HepG2 (cell line): Measurements from ENCODE around the gene CCM2L. TPM values are rescaled to one million over a fixed set of nuclear protein-coding genes. Genes with fewer than 3 reads are reported as not detected.

Source experiments
- ATAC-seq: fragments of 200-7000 bp; cut with Tn5 transposase; 3 replicates; pipeline ENCODE4 v1.9.1; 2020; ENCODE audit warnings: mild to moderate bottlenecking, moderate library complexity
- BruUV-seq: library from RNA; stranded (reverse); fragments of 400-500 nt; replicated peaks from 2 replicates; lab custom pipeline; 2021; lab: Mats Ljungman, UMichigan
- CTCF ChIA-PET: fragments of 300-600 bp; formaldehyde crosslinking; extraction: SDS; loops from one replicate; lab custom pipeline; 2021; ENCODE audit warnings: low total read pairs, inconsistent platforms, low intra/inter-chr PET ratio; lab: Yijun Ruan, JAX
- POLR2A ChIA-PET: fragments of 350-600 bp; sonication (Branson Sonifier 250); formaldehyde crosslinking; loops from one replicate; lab custom pipeline; 2020; ENCODE audit warnings: antibody characterized with exemption, inconsistent platforms; lab: Yijun Ruan, JAX
- DNase-seq: peaks from one replicate; pipeline ENCODE4 v3.0.0-alpha.2; 2015; ENCODE audit warnings: low spot score
- FAIRE-seq: peaks from 3 replicates; lab custom pipeline; 2011; peaks lifted over from hg19 to GRCh38; lab: Jason Lieb, UNC
- H2AFZ ChIP-seq: one replicate; pipeline ENCODE4 v1.6.1; 2011; ENCODE audit warnings: low read length, inconsistent platforms
- H3K27ac ChIP-seq: fragments of 300-600 bp; 3 replicates; pipeline ENCODE4 v1.8.0; 2011; ENCODE audit warnings: mixed run types, mild to moderate bottlenecking, mixed read lengths, low read length, inconsistent platforms; ENCODE audit not compliant: insufficient read depth; ENCODE audit errors: extremely low read length
- H3K27me3 ChIP-seq, 2 experiments: fragments of 200-600 bp in 1 of 2; 2 replicates in 1 of 2; 3 replicates in 1 of 2; pipeline versions ENCODE4 v1.6.0 to v1.8.0; 2011; ENCODE audit warnings: low read length in 2 of 2, mild to moderate bottlenecking in 2 of 2, moderate library complexity in 2 of 2, inconsistent platforms in 1 of 2; ENCODE audit not compliant: insufficient read depth in 2 of 2, control insufficient read depth in 1 of 2
- H3K36me3 ChIP-seq, 2 experiments: fragments of 200-600 bp in 1 of 2; replicated peaks in 1 of 2; 2 replicates in 1 of 2; 3 replicates in 1 of 2; pipeline versions ENCODE4 v1.5.1 to v1.8.0; 2011; ENCODE audit warnings: low read length in 2 of 2, inconsistent platforms in 1 of 2; ENCODE audit not compliant: insufficient read depth in 2 of 2, control insufficient read depth in 1 of 2
- H3K4me1 ChIP-seq: 2 replicates; pipeline ENCODE4 v1.5.1; 2012; ENCODE audit warnings: low read length, inconsistent platforms; ENCODE audit not compliant: insufficient read depth
- H3K4me2 ChIP-seq: 2 replicates; pipeline ENCODE4 v1.6.0; 2011; ENCODE audit warnings: low read depth, low read length, inconsistent platforms
- H3K4me3 ChIP-seq, 3 experiments: fragments of 200-600 bp in 1 of 3; sonication (generic), shearing (Covaris generic) in 1 of 3; replicated peaks in 1 of 3; 2 replicates each; pipeline ENCODE4 v1.5.1; 2011 to 2016; ENCODE audit warnings: low read length in 3 of 3, inconsistent platforms in 2 of 3, low read depth in 2 of 3, mild to moderate bottlenecking in 2 of 3, control low read depth in 1 of 3, mixed read lengths in 1 of 3; ENCODE audit not compliant: insufficient read depth in 1 of 3
- H3K79me2 ChIP-seq: one replicate; pipeline ENCODE4 v1.6.1; 2011; ENCODE audit warnings: low read length, inconsistent platforms; ENCODE audit not compliant: insufficient read depth
- H3K9ac ChIP-seq: 2 replicates; pipeline ENCODE4 v1.6.0; 2011; ENCODE audit warnings: mild to moderate bottlenecking, low read depth, low read length, inconsistent platforms; ENCODE audit not compliant: insufficient read depth
- H3K9me3 ChIP-seq: 2 replicates; pipeline ENCODE4 v1.5.1; 2012; ENCODE audit warnings: mild to moderate bottlenecking, low read length
- H4K20me1 ChIP-seq: 2 replicates; pipeline ENCODE4 v1.6.0; 2011; ENCODE audit warnings: inconsistent platforms, mild to moderate bottlenecking, low read length, moderate library complexity; ENCODE audit not compliant: insufficient read depth
- NFRKB ChIP-seq: fragments of 450-650 bp; IDR thresholded peaks from 2 replicates; pipeline ENCODE4 v1.6.1; 2017
- ZNF629 ChIP-seq: sonication (generic); formaldehyde crosslinking; conservative IDR thresholded peaks from 2 replicates; pipeline ENCODE4 v1.5.0; 2020; ENCODE audit warnings: missing genetic modification reagents
- WGBS: methylation state at CpG from one replicate; pipeline ENCODE4 v1.1.6; 2017; ENCODE audit warnings: low lambda C conversion rate; 5-methylcytosine and 5-hydroxymethylcytosine counted together
- in situ Hi-C: cut with HindIII; loops from 2 replicates; pipeline ENCODE4 v1.10.0; 2017; ENCODE audit warnings: low pct_unique_long_range_greater_than_20kb; ENCODE audit not compliant: extremely low pct_ligation_motif_present
- intact Hi-C: fragments of 100-400 bp; cut with micrococcal nuclease; formaldehyde crosslinking; loops from one replicate; pipeline ENCODE4 v1.10.0; 2022; ENCODE audit not compliant: unreplicated experiment
- polyA plus RNA-seq, 8 experiments: library from polyadenylated mRNA; depleted of rRNA in 3 of 8; stranded (reverse) in 7 of 8; unstranded in 1 of 8; fragments of >200 nt; fragmentation: Illumina TruSeq in 4 of 8; extraction: Trizol in 4 of 8; gene quantifications; 2 replicates each; pipeline versions ENCODE4 v1.2.1 to v1.2.3, GENCODE V29; 2011 to 2016; ENCODE audit warnings: low read depth in 4 of 8, missing spikeins in 1 of 8, mixed read lengths in 1 of 8; ENCODE audit not compliant: insufficient read depth in 1 of 8
- total RNA-seq, 5 experiments: library from RNA; depleted of rRNA; stranded (reverse); fragments of >200 nt; fragmentation: Illumina TruSeq; extraction: Trizol; gene quantifications; 2 replicates each; pipeline ENCODE4 v1.2.3, GENCODE V29; 2016; ENCODE audit warnings: low read depth in 1 of 5
- TF ChIP-seq, protein P1 (sequence below): IDR thresholded peaks from 2 replicates; pipeline ENCODE4 v1.6.1; 2016; ENCODE audit warnings: mild to moderate bottlenecking, missing biosample characterization, missing genetic modification reagents
- TF ChIP-seq, protein P2 (sequence below): sonication (generic); formaldehyde crosslinking; IDR thresholded peaks from 2 replicates; pipeline ENCODE4 v1.5.0; 2020; ENCODE audit warnings: mild to moderate bottlenecking, missing genetic modification reagents

Gene CCM2L
- total and polyA plus RNA-seq, 2 of the 13 experiments (the other 11 are each of a cell fraction or from before 2014, with no cell fraction given) = 0.15 TPM; not detected in 1

DNA sequence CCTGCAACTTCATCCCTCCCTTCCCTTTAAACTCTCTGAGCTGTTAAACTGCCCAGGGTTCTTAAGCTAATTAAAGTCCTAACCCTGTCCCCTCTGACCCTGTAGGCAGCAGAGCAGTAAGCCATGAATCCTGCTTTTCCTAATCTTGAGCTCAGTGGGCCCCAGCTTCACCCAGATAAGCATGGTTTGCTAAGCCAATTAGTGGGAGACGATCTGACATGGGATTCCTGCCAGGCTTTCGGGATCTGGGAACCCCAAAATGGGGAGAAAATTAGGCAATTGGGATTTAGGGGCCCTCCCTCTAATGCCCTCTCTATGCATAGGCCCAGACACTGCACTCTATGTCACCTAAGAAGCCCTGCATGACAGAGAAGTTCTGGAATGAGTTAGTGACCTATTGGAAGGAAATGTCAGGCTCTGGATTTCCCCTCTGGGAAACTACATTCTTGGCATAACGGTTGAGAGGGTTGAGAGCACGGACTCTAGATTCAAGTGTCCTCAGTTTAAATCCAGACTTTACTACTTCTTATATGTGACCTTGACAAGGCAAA, 37.7 kb upstream of the CCM2L start (continued):
- TF ChIP-seq, protein P1, sequence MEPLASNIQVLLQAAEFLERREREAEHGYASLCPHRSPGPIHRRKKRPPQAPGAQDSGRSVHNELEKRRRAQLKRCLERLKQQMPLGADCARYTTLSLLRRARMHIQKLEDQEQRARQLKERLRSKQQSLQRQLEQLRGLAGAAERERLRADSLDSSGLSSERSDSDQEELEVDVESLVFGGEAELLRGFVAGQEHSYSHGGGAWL (CRISPR knock-in tag) = no peak
- TF ChIP-seq NFRKB = no peak

DNA sequence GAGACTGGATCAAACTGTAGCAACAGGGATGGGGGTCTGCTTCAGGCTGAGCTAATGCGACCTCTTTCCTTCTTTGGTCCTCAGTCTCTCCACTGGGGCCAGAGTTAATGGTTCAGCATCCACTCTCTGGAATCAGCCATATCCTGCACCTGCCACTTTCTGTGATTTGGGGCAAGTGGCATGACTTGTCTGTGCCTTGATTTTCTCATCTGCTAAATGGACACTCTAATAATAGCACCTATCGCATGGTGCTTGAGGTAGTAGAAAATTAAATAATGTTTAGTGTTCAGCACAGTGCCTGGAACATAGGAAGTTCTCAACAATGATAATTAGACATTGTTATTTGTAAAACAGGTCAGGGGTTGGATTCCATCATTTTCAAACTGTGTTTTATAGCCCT, 35.9 kb upstream of the CCM2L start:
- 33% methylated on average over 2 of the region's 2 CpGs for WGBS
- ChIA-PET CTCF (no interaction called here), POLR2A (no interaction called here)
- Histone ChIP-seq H3K4me1 (no peaks in the 10 kb centered on the region), H3K4me2 (no peak overlapping the region), H3K4me3 (no peak overlapping the region), H3K9me3 (no peaks in the 10 kb centered on the region), H3K27ac (no peak overlapping the region), H3K27me3 (peaks cover 2 to 5% of the 10 kb centered on the region in 2 experiments; a peak in 3 of 5 replicates), H4K20me1 (no peaks in the 10 kb centered on the region), H3K9ac (no peak overlapping the region), H3K79me2 (no peaks in the 10 kb centered on the region), H2AFZ (no peak overlapping the region), H3K36me3 (no peaks in the 10 kb centered on the region)
- TF ChIP-seq, protein P2, sequence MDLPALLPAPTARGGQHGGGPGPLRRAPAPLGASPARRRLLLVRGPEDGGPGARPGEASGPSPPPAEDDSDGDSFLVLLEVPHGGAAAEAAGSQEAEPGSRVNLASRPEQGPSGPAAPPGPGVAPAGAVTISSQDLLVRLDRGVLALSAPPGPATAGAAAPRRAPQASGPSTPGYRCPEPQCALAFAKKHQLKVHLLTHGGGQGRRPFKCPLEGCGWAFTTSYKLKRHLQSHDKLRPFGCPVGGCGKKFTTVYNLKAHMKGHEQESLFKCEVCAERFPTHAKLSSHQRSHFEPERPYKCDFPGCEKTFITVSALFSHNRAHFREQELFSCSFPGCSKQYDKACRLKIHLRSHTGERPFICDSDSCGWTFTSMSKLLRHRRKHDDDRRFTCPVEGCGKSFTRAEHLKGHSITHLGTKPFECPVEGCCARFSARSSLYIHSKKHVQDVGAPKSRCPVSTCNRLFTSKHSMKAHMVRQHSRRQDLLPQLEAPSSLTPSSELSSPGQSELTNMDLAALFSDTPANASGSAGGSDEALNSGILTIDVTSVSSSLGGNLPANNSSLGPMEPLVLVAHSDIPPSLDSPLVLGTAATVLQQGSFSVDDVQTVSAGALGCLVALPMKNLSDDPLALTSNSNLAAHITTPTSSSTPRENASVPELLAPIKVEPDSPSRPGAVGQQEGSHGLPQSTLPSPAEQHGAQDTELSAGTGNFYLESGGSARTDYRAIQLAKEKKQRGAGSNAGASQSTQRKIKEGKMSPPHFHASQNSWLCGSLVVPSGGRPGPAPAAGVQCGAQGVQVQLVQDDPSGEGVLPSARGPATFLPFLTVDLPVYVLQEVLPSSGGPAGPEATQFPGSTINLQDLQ = no peak
- TF ChIP-seq ZNF629 (CRISPR knock-in tag) = peak; percentile 55
- in situ Hi-C loops = no loop called here
- FAIRE-seq (no peak), DNase-seq (no peak), ATAC-seq (no peak)
- BruUV-seq = no TSS peak
- intact Hi-C loops = no loop called here
